HTR-8/SVneo (cell line): ENCODE data around the gene PRG2.

Source experiments
- DNase-seq: peaks from one replicate; pipeline ENCODE4 v3.0.0; 2011; ENCODE audit warnings: low spot score, mixed read lengths; ENCODE audit not compliant: insufficient read length
- FAIRE-seq: peaks from 2 replicates; lab custom pipeline; 2011; peaks lifted over from hg19 to GRCh38; lab: Jason Lieb, UNC

Gene PRG2, protein sequence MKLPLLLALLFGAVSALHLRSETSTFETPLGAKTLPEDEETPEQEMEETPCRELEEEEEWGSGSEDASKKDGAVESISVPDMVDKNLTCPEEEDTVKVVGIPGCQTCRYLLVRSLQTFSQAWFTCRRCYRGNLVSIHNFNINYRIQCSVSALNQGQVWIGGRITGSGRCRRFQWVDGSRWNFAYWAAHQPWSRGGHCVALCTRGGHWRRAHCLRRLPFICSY

GRCh38 chr11:57390535-57390934, at the start of gene PRG2:
Gene PRG2, minus strand, starts transcription at chr11:57390650. Its CDS starts 706 bp downstream, at chr11:57389944.
- no peak for FAIRE-seq
- no peak for DNase-seq

GRCh38 chr11:57439786-57440185, 49.3 kb upstream of the PRG2 start:
- FAIRE-seq (no peak), DNase-seq (no peak)

DNA sequence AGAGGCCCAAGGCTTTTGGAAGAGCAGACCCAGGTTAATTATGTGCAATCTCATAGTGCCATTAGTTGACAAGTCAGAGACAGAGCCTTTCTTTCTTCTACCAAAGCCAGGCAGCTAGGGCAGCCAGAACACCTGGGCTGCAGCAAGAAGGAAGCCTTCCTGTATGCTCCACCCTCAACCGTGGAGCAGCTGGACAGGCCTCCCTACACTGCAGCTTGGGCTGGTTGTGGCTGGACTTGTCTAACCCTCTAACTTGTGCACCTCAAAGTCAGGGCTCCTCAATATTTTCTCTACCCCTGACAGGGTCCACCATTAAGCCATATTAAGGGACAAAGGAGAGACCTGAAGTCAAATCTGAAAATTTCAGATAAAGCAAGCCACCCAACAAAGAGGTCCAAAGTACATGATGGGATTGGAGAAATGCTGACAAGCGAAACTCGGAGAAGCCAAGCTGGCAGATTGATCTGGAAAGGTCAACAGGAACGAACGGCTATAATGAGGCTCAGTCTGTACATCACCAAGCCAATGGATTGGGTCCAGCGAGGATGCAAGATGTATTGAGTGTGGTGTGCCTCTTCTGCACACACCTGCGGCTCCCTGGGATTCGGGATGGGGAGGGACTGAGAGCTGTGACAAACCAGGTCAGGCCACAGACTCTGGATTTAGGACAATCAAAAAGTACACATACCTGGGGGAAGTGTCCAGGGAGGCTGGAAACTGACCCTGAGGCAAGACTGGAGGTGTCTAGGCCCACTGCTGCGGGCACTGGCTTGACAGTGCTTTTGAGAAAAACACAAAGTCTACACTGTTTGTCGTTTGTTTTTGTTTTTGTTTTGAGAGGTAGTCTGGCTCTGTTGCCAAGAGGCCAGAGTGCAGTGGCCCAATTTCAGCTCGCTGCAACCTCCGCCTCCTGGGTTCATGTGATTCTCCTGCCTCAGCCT, 48.2 kb upstream of the PRG2 start:
- DNase-seq: no peak
- FAIRE-seq: no peak

GRCh38 chr11:57436031-57436430, 45.6 kb upstream of the PRG2 start:
- no peak for FAIRE-seq
- DNase-seq: no peak

DNA sequence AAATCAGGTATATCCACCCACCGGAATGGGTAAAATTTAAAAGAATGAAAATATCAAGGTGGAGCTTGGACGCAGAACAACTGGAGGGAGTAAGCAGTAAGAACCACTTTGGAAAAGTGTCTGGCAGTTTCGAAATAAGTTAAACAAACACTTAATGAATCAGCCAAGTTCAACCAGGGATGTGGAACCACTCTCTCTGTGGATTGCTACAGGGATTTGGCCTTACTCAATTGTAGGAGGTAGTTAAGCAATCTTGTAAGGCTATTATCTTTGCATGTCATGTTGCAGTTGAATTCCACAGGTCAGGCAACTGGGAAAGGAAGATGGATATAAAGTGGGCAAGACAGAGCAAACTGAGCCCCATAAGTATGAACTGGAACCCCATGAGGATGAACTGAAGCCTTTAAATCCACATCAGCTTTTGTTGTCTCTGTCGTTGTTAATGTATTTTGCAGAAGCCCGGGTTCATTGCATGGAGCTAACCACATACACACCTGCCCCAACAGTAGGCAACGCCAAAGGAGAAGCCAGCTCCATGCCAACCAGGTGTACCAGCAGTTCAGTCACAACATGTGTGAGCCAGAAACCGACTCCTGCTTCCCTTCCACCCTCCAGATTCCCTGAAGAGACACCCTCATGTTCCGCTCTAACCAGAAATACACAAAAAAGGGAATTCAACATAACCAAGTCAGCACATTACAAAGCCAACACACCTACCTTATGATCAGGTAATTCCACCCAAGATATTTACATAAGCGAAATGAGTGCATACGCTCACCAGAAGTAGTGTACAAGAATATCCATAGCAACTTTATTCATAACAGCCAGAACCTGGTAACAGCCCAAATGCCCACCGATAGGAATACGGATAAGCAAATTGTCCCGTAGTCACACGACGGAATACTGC, 44.4 kb upstream of the PRG2 start:
- DNase-seq: peak; percentile 42
- FAIRE-seq: no peak

GRCh38 chr11:57432714-57433163, 42.3 kb upstream of the PRG2 start:
- DNase-seq: no peak
- no peak for FAIRE-seq

DNA sequence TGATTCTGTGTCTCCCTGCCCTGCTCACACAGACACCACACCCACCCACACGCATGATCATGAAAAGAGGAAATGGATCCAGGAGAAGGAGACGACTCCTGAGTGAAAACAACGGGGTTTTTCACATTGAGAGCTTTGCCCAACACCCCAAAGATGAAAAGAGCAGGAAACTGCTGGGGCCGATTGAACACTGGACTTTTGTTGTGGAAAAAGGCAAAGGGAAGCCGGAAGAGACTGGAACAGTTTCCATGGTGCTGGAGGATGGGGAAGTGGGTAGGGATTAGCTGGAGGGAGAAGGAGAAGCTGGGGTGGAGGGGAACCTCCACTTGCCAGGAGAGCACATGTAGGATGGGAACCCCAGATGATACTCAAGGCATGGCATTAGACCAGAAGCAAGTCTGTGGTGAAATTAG, 41.7 kb upstream of the PRG2 start:
- no peak for FAIRE-seq

GRCh38 chr11:57430952-57431351, 40.5 kb upstream of the PRG2 start:
- FAIRE-seq: no peak
- DNase-seq: no peak

More for the DNA sequence above, 41.7 kb upstream of the PRG2 start:
- no peak for DNase-seq

GRCh38 chr11:57429946-57430345, 39.5 kb upstream of the PRG2 start:
- no peak for FAIRE-seq

GRCh38 chr11:57428643-57429042, 38.2 kb upstream of the PRG2 start:
- no peak for FAIRE-seq

More at GRCh38 chr11:57429946-57430345, 39.5 kb upstream of the PRG2 start:
- DNase-seq: no peak

DNA sequence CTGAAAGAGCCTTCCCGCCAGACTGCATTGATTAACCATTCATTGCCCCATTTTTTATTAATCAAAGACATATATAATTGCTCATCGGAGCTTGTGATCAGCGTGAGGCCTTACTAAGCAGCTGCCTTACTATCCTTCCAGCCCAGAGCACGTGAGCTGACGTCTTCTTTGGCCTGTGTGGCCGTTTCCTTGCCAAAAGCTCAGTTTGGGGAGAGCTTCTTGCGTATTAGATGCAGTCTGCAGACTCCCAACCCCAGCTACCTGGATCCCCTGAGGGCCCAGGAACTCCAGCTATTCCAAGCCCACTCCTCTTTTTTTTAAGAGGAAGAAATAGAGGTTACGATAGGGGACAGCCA, 37.3 kb upstream of the PRG2 start:
- FAIRE-seq (no peak), DNase-seq (no peak)

More at GRCh38 chr11:57428643-57429042, 38.2 kb upstream of the PRG2 start:
- no peak for DNase-seq

- no peak for FAIRE-seq
- no peak for DNase-seq
Observed at GRCh38 chr11:57426929-57427726, 36.7 kb upstream of the PRG2 start, which contains the start of gene SLC43A3. Gene SLC43A3, minus strand, starts transcription at chr11:57427121. Its CDS starts 949 bp downstream, at chr11:57426172.

DNA sequence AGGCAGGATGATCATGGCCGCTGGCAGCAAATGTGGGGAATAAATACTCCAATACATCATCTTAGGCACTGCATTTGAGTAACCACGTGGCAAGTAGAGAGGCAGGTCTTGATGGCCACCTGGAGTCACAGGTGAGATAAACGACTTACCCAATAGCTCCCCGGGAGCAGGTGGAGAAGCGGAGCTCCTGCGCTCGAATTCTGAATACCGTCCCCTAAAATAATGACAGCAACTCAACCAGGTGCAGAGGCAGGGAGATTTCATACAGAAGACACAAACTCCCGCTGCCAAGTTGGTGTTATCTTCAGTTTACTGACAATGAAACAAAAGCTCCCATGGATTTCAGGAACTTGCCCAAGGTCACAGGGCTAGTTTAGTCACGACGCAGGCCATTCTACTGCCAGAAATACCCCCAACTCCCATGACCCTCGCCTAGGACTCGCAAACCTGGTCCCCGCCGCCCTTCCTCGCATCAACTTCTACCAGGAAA, 36.0 kb upstream of the PRG2 start:
- DNase-seq (no peak), FAIRE-seq (no peak)

DNA sequence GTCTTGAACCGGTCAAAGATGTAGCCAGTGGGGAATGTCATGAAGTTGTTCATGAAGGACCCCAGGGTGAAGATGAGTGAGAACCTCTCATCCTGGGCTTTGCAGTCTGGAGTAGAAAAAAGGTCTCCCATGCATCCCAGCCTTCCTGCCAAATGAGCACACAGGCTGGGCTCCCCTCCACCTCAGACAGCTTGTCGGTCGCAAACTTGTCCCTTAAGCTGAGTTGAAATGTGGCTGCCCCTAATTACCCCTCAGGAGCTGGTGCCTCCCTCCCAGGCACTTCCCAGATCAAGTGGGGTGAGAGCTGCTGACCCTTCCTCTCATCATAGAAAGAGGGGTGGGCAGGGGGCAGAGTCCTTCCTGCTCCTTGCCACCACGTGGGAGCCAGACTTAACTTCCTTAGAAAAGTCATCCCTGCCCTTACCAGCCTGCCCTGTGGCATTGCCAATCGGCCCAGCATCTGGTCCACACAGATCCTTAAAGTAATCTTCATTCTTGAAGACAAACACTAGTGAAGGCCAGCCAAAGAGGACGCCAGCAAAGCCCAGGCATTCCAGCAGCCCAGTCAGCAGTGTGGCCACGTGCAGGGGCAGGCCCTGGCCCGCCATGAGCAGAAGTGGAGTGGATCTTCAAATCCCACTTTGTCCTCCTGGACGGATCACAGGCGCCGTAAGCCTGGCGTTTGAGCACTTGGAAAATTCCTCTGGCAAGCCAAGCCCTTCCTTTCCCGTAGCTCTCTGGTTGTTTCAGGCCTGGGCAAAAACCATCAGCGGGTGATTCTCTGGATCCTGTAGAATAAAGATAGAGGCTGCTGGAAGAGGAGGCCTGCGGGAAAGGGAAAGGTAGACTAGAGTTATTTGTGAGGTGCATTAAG, 35.4 kb upstream of the PRG2 start:
- no peak for FAIRE-seq

GRCh38 chr11:57424792-57425564, 34.5 kb upstream of the PRG2 start:
- peak; percentile 87 for FAIRE-seq

More for the DNA sequence above, 35.4 kb upstream of the PRG2 start:
- DNase-seq: no peak

DNA sequence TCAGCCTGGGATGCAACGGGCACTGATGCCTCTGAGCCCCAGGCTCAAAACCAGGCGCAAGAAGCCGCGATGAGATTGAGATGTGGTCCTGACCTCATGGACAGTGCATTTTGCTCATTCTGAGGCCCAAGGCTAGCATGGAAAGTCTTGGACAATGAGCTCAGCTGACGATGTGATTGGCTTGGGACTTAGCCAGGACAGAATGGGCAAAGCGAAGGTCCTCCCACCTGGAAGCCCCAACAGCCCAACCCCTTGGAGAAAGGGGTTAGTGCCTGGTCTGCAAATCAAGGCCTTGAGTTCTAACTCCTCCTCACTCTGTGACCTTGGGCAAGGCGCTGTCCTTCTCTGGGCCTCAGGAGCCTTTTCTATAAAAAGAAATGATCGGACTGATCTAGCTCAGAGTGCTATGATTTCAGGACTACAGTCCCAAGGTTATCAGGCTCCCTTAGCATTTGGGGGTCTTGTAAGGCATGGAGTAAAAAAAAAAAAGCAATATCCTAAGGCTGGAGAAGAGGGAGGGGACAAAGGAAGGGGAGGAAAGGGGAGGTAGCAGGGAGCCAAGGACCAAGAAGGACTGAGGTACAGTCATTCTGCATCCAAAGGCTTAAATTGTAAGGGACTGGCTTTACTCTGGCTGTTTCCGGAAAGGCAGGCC, 33.8 kb upstream of the PRG2 start:
- DNase-seq: no peak
- peak; percentile 20 for FAIRE-seq

More at GRCh38 chr11:57424792-57425564, 34.5 kb upstream of the PRG2 start:
- DNase-seq: peak; percentile 86

GRCh38 chr11:57422669-57423068, 32.2 kb upstream of the PRG2 start:
- FAIRE-seq: no peak
- no peak for DNase-seq
